Measurements from ENCODE around the gene LIPF.

GRCh38 chr10:88670497-88670896, 6.3 kb downstream of the LIPF start:
- TF ChIP-seq CTCF (IDR thresholded peaks at IDR 0.05; ENCODE audit: poor library complexity, severe bottlenecking) (no peak), EP300 (conservative IDR thresholded peaks at IDR 0.05; ENCODE audit: poor library complexity, severe bottlenecking) (no peak), MXI1 (conservative IDR thresholded peaks at IDR 0.05; ENCODE audit: poor library complexity, severe bottlenecking) (no peak)
- TF ChIP-seq, protein P1, sequence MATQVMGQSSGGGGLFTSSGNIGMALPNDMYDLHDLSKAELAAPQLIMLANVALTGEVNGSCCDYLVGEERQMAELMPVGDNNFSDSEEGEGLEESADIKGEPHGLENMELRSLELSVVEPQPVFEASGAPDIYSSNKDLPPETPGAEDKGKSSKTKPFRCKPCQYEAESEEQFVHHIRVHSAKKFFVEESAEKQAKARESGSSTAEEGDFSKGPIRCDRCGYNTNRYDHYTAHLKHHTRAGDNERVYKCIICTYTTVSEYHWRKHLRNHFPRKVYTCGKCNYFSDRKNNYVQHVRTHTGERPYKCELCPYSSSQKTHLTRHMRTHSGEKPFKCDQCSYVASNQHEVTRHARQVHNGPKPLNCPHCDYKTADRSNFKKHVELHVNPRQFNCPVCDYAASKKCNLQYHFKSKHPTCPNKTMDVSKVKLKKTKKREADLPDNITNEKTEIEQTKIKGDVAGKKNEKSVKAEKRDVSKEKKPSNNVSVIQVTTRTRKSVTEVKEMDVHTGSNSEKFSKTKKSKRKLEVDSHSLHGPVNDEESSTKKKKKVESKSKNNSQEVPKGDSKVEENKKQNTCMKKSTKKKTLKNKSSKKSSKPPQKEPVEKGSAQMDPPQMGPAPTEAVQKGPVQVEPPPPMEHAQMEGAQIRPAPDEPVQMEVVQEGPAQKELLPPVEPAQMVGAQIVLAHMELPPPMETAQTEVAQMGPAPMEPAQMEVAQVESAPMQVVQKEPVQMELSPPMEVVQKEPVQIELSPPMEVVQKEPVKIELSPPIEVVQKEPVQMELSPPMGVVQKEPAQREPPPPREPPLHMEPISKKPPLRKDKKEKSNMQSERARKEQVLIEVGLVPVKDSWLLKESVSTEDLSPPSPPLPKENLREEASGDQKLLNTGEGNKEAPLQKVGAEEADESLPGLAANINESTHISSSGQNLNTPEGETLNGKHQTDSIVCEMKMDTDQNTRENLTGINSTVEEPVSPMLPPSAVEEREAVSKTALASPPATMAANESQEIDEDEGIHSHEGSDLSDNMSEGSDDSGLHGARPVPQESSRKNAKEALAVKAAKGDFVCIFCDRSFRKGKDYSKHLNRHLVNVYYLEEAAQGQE (IDR thresholded peaks at IDR 0.05; ENCODE audit: borderline replicate concordance), result no peak
